ENCODE results near the gene ZNF414.
A peak's percentile ranks its signal among the peaks of the same experiment; 100 is the strongest.

ZNF414 gene

DNA sequence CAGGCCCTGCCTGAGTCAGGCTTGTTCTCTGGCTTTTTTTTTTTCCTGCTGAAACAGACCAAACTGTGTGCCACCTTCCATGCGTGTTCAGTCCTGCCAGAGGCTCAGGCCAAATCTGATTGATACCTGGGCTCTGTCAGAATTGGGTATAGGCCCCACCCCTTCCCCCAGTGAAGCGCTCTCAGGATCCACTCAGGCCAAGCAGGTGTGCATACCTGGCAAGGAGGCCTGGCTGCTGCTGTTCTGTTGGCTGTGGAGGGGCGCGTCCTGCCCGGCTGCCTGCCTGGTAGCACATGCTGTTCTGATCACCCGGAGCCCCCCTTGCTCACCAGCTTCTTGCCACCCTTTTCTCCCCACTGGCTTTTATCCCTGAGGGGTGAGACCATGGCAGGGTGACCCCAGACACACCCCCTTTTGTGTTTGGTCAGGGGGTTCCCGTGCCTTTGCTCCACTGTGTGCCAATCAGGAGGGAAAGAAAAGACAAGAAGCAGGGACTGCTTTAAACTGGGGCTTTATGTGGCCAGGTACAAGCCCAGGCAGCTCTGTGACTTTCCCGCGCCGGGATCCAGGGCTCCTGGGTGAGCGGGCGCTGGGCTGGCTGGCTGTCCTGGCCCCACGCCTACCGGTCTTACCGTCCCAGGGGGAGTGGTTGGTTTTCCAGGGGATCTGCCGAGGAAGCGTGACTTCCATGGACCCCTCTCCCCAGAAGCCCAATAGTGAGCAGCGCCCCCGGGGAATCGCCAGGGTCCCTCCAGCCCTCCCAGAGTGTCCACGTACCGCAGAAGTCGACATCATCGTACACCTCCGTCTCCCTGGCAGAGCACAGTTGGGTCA is 24.2 kb downstream of the ZNF414 start:
- DNase-seq: no peak

DNA sequence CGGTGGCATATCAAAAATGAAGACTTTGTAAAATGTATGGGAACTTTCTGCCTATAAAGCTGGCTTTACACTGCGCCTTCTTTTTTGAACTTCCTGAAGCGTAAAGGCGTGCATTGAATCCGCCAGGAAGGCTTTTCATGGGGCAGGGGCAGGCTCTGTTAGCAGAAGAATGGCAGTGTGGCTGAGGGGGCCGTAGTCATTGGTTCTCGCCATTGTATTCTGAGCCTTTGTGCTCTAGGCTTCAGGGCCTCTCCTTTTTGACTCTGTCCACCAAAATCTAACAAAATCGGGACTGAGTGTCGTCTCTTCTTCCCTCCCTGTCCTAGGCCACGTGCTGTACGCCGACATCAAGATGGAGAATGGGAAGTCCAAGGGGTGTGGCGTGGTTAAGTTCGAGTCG is 25.6 kb downstream of the ZNF414 start:
- DNase-seq: no peak

DNA sequence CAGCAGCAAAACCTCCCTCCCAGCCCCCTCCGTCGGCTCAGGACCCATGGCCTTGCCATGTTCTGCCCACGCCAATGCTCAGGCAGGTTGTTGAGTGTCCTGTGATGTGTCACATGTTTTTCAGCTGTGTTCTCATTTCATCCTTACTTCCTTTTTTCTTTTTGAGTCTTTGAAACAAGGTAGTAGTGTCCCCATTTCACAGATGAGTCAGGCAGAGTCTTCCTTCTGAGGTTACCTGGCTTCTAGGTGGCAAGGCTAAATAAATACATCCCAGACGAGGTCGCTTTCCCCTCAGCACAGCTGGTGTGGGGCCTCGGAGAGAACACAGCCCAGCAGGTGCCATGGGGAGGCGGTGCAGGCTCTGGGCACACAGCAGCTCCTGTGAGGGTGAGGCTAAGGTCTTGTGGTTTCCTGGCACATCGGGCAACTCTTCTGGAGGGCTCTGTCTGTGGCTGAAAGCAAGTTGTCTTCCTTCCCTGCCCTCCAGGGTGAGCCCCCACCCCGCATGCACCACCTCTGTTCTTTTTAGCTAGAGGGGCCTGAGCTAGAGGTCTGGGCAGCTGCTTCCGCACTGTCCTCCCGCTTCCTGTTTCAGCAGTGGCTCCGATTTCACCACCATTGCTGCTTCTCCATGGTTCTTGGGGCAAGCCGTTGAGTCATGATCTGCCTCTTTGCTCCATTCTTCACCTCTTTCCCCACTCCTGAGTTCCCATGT is 26.7 kb downstream of the ZNF414 start:
- peak; percentile 78 for DNase-seq

DNA sequence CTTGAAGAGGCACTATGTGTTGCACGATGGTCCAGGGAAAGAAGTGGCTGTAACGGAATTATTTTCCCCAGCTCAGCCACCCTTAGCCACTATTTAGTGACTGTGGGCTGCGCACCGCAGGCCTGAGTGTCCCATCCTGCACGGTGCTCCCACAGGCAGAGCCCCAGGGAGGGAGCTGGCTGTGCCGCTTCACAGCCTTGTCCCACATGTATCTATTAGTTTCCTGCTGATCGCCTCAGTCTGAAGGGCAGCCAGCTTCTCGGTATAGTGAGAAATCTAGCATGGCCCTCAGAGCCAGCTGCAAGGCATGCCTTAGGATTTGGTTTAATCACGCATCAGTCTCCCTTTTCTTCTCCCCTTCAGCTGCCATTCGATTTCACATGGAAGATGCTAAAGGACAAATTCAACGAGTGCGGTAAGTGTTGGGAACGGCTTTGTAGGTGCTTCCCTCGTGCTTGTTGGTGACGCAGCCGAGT is 27.3 kb downstream of the ZNF414 start:
- DNase-seq: no peak

DNA sequence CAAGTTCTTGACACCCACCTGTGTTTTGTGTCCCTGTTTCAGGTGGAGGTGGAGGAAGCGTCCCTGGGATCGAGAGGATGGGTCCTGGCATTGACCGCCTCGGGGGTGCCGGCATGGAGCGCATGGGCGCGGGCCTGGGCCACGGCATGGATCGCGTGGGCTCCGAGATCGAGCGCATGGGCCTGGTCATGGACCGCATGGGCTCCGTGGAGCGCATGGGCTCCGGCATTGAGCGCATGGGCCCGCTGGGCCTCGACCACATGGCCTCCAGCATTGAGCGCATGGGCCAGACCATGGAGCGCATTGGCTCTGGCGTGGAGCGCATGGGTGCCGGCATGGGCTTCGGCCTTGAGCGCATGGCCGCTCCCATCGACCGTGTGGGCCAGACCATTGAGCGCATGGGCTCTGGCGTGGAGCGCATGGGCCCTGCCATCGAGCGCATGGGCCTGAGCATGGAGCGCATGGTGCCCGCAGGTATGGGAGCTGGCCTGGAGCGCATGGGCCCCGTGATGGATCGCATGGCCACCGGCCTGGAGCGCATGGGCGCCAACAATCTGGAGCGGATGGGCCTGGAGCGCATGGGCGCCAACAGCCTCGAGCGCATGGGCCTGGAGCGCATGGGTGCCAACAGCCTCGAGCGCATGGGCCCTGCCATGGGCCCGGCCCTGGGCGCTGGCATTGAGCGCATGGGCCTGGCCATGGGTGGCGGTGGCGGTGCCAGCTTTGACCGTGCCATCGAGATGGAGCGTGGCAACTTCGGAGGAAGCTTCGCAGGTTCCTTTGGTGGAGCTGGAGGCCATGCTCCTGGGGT is 28.2 kb downstream of the ZNF414 start:
- DNase-seq: no peak

DNA sequence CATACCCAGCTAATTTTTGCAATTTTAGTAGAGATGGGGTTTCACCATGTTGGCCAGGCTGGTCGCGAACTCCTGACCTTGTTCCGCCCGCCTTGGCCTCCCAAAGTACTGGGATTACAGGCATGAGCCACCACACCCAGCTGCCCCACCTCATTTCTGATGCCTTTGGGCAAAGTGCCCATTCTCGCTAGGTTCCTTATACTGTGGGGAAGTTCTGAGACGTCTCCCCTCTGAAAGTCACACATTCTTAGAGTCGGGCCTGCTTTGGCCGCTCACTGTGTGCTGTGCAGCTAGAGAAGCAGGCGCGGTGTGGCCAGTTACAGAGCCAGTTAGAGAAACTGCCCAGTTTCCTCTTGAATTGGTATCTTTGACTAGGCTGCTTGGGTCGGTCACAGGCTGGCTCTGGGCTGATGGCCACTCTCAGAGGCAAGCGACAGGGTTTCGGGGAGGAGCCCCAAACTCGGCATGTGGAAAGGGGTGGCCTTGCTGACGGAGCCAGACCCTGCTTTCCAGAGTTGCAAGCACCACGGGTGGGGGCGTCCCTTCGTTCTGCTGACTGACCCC is 29.6 kb downstream of the ZNF414 start:
- DNase-seq: no peak

DNA sequence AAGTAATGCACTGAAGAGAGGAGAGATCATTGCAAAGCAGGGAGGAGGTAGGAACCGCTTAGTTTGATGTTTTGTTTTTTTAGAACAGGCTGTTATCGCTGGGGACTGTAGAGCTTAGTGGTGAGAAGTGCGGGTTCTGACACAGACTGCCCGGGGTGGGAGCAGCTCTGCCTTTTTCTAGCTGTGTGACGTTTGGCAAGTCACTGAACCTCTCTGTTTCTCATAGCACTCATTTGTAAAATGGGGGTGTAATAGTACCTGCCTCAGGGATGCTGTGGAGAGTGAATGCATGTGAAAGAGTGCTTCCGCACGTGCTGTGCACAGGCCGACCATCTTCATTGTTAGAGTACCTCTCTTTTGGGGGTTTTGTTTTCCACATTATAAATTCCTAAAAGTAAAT is 30.8 kb downstream of the ZNF414 start:
- no peak for DNase-seq

DNA sequence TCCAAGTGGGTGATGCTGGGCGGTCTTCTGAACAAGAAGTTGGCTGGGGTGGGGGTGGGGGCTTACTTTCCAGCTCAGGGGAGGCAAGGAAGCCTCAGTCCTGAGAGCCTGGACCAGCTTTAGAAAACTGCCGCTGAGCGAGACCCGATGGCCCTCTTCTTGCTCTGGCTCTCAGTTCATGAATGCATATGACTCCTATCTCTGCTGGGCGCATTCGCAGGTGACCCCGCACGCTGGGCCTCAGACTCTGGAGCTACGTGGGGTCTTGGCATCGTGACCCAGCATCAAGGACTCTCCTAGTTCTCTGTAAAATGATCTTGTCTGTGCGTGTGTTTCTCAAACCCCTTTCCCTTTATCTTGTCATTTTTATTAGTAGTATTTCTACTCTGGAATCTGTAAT is 31.3 kb downstream of the ZNF414 start:
- DNase-seq: no peak

DNA sequence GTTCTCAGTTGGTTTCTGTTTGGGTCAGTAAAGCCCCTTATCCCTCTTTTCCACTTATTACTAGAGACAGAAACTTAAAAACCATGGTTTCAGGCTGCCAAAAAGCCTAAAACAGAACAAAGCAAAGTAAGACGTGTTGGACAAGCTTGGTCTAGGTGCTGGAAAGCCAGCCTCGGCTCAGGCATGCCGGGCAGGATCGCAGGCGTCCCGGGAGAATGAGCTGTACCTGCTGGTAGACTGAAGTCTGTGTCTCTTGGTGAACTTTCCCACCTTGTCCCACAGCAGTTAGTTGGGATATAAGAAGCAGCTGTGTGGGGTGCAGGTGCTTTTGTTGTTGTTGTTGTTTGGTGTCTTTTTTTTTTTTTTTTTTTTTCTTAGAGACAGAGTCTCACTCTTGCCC is 32.4 kb downstream of the ZNF414 start:
- no peak for DNase-seq

DNA sequence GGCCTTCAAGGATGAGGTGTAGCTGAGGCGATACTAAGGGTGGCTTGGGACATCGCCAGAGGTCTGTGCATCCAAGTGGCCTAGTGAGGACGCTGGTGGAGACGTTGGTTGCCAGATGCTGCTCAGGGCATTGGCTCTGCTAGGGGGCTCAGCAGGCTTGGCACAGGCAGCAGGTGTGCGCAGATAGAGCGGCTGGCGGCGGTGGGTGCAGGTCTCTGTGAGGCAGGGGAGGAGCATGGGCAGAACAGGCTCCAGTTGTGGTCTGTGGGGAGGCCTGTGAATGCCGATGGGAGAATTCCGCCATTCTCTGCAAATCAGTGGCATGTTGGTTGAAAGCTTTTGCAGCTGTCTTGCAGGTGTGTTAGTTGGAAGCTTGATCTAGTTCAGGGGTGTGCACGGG is 32.8 kb downstream of the ZNF414 start:
- no peak for DNase-seq

DNA sequence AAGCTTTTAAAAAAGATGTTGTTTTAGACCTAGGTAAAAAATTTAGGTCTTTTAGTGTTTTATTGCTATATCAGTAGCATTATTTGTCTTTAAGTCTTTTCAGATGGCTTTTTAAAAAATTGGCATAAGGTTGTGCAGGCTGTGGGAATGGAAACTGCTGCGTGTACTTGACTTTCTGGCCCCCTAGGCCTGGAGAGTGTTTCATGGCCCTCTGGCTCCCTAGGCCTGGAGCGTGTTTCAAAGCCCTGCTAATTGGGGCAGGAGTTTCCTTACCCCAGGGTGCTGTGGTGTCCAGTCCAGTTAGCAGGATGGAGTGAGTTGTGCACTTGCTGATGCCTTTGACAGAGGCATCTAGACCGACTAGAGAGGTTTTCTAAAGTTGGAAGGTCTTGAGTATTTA is 35.4 kb downstream of the ZNF414 start:
- no peak for DNase-seq

DNA sequence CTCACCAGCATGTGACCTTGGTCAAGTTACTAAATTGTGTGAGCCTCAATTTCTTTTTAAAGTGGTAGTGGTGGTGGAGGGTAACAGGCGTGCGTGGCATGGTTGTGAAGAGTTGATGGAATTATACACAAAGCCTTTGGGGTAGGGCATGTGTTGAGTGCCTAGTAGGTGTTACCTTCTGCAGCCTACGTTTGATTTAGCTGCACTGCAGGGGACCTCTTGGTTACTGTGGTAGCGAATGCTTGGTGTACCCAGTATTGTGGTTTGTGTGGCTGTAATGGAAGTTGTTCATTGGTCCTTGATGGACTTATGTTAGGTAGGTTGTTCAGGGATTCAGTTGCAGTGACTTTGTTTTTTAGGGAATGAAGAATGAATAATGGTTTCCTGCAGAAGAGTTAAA is 36.1 kb downstream of the ZNF414 start:
- DNase-seq: no peak

DNA sequence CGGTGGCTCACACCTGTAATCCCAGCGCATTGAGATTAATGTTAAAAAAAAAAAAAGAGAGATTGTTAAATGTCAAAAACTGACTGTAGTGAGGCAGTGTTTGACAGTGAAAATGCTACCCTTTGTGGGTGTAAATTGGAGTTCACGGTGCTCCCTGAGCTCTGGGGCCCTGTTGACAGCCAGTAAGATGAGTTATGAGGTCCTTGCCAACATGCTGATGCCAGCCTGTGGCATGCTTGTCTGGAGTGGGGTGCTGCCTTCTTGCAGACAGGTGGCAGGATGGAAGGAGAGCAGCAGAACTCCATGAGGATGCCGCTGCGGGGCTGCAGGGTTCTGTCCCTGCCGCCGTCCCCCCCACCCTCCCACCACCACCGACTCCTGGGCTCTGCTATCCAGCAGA is 37.4 kb downstream of the ZNF414 start:
- no peak for DNase-seq

DNA sequence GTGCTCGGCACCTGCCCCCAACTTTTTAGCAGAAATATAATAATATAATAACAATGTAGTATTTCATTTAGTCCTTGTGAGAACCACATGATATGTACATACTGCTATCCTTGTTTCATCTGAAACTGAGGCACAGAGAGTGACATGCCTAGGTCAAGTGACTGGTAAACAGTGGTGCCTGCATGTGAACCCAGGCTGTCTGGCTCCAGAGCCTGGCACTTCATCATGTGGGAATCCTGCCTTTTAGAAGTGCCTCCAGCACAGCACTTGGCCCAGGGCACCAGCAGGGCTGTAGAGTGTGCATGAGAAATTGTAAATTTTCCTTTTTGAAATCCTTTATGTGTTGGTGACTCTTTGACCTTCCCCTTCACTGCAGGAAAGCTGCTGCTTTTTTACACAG is 39.0 kb downstream of the ZNF414 start:
- no peak for DNase-seq

DNA sequence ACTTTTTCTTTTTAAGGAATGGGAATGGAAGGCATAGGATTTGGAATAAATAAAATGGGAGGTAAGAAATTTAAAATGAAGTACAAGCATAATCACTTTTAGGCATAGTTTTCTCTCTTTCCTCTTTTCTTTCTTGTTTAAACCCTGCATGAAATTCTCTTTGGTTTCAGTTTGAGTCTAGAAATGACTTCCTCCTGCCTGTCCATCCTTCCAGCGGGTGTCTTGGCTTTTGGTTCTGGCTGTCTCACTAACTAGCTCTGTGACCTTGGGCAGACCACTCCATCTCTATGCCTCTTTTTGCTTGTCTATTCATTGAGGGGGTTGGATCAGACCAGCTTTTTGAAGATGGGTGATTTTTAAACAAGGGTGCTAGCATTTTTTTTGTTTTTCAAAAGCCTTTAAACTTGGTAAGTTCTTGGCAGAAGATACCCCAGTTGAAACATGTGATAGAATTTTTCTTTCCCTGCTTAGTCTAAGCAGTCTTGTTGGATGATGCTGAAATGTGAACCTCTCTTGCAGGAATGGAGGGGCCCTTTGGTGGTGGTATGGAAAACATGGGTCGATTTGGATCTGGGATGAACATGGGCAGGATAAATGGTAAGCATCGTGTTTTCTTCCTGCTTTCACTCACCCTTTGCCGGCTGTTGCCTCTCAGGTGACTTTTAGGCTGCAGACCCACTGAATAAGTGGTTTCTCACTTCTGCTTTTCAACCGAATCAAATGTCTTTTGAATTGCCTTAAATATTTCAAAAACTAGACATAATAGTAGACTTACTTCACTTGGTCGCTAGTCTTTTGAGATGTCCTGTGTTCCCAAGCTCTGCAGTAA is 40.1 kb downstream of the ZNF414 start:
- DNase-seq: no peak

DNA sequence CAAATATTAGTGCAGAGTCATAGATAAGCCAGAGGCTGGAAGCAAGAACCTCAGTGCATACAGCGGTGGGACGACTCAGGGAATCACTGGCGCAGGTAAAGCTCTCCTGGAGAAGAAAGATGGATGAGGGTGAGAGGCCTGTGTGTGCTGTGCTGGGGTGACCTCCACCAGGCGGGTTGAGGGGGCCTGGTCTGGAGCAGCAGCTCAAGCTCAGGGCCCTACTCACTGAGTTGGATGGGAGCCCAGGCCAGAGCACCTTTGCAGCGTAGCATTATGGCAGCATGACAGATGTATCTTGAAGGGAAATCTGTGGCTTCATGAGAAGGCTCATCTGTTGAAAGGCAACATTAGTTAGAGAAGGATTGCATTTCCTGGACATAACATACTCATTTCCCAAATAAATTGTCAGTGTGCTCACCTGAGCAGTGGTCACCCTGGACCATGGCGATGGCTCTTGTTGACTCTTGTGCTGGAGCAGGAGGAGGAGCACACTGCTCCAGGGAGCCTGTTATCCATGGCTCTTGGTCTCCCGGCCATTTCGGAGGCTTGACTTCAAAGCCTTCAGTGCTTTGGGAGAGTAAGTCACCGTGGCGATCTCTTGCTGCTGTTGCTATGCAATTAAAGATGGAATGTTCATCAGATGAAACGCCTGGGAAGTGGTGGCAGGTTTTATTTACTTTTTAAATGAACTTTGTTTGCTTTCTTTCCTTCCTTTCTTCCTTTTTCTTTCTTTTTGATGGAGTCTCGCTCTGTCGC is 44.2 kb downstream of the ZNF414 start:
- DNase-seq: no peak

DNA sequence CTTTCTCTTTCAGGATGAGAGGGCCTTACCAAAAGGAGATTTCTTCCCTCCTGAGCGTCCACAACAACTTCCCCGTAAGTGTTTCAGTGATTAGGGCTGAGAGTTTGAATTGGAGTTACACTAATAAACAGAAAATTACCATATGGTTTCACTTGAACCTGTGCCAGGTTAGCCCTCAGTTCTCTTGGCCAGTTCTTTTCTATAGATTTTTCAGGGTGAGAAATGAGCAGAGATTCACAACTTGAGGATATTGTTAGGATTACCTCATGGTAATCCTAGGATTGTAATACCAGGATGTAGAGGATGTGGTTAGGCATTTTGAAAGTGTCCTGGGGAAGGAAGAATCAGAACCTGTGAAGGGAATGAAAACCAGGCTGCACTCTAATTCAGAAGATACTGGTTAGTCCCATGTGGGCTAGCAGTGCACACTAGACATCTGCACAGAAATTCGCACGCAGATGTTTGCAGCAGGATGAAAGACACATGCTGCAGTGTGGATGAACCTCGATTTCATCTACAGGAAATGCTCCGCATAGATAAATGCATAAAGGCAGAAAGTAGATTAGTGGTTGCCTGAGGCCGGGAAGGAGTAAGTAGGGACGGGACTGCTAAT is 45.1 kb downstream of the ZNF414 start:
- no peak for DNase-seq

DNA sequence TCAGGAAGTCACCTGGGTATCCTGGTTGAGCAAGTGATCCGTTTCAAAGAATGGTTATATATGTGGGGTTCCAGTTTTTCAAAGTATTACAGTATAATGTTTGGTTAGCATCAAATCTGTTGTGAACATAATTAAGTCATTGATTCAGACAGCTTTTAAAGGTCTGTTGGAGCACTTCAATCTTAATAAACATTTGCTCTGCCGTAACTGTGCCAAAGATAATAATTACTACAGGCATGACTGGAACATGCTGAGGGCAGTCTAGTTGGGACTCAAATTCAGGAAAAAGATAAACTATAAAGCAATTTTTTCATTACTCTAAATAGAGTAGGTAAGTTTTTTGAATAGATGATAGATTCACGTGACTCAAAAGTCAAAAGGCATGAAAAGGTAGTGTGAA is 45.8 kb downstream of the ZNF414 start:
- no peak for DNase-seq

DNA sequence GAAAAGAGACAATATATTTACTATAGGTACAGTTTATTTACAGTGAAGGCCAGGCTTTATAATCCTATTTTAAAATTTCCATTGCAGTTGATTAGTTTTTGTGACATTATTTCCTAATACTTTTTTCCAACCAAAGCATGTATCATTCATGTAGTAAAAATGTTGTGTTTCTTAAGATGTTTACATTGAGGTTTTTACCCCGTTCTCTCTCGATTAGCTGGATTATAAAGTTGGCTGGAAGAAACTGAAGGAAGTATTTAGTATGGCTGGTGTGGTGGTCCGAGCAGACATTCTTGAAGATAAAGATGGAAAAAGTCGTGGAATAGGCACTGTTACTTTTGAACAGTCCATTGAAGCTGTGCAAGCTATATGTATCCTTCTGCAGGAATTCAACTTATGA is 47.9 kb downstream of the ZNF414 start:
- DNase-seq: no peak

DNA sequence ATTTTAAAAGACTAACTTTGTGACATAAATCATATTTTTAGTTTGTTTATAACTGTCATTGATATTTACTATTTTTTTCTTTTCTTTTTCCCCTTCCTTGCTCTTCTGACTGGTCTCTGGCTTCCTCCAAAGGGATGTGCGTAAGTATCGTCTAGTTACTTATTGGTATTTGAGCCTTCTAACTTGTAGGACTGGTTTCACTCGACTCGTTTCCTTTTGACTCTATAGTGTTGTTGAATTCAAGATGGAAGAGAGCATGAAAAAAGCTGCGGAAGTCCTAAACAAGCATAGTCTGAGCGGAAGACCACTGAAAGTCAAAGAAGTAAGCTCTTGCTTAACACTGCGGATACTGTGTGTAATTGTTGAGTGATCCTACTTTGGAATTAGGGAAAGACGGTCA is 50.6 kb downstream of the ZNF414 start:
- no peak for DNase-seq

DNA sequence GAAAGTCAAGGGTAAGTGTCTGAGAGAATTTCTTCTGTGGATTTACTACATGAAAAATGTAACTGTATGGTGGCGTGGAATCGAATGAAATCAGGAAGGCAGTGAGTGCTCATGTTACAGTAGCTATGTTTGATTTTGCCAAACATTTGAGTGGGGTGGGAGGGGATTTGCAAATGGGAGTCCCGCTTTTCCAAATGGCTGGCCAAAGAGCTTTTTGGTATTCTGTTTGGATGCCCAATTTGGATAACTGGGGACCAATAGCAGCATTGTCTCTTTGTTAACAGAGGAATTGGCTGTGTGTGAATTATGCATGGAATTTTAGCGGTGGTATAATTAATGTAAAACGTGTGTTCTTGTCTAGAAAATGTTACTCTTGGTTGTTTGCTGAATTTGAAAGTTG is 51.4 kb downstream of the ZNF414 start:
- no peak for DNase-seq

Measured in activated CD8-positive, alpha-beta memory T cell treated with anti-CD3 and anti-CD28 coated beads for 24 hours (primary cell).